ENCODE results near the gene RIIAD1.
"Not testable (repeated sequence)": the region's sequence is repeated elsewhere in the genome, so short reads cannot be mapped to it uniquely, and the experiment has no call there.

RIIAD1 gene

DNA sequence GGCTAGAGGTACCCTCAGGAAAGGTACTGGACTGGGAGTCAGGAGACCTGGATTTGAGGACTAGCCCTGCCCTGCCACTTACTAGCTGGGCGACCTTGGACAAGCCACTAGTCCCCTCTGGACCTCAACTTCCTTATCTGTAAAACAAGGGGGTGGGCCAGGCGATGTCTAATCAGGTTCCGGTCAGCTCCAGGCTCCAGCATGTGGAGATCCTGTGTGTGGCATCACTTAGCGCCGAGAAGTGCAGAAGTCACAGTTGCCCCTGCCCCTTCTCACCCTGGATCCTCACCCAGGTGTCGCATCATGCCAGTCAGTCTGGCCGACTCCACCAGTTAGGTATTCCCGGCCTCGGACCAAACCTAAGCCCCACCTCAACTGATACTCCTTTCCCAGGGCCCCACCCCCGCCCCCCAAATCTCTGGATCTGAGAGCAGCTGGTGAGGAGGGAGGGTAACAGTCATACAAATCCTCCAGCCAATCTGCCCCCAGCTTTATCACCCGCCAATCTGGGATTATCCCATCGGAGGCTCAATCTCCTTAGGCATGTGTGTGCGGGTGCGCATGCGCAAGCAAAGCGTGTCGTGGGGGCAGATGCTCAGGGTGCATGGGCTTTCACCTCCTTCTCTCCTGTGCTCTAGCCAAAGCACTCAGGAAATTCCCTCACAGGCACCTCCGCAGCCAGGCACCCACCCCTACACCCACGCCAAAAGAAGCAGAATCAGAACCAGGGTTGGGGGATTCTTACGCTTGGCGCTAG lies 10.1 kb upstream of the RIIAD1 start:
- DNase-seq = no peak

GRCh38 chr1:151711951-151712350 lies 9.4 kb upstream of the RIIAD1 start:
- DNase-seq = peak; percentile 49

GRCh38 chr1:151713044-151713443 lies 8.3 kb upstream of the RIIAD1 start:
- peak; percentile 74 for DNase-seq

DNA sequence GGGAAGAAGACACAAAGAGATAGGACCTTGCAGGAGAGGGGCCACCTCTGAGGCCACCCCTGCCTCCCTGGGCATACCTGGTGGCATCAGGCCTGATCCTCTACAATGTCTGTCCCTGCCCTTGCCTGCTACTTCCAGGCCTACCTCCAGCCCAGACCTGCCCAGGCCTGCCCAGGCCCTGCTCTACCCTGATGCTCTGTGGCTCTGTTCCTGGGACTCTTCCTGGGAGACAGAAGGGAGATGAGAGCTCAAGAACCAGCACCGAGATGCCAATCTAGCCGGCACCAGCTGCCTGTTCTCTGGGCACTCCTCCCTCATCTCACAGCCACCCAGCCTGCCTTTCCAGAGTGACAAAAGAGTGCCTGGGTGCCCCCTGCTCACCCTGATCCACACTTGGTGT lies 7.4 kb upstream of the RIIAD1 start:
- peak; percentile 55 for DNase-seq

GRCh38 chr1:151714820-151715725 lies 6.2 kb upstream of the RIIAD1 start:
- no peak for DNase-seq

DNA sequence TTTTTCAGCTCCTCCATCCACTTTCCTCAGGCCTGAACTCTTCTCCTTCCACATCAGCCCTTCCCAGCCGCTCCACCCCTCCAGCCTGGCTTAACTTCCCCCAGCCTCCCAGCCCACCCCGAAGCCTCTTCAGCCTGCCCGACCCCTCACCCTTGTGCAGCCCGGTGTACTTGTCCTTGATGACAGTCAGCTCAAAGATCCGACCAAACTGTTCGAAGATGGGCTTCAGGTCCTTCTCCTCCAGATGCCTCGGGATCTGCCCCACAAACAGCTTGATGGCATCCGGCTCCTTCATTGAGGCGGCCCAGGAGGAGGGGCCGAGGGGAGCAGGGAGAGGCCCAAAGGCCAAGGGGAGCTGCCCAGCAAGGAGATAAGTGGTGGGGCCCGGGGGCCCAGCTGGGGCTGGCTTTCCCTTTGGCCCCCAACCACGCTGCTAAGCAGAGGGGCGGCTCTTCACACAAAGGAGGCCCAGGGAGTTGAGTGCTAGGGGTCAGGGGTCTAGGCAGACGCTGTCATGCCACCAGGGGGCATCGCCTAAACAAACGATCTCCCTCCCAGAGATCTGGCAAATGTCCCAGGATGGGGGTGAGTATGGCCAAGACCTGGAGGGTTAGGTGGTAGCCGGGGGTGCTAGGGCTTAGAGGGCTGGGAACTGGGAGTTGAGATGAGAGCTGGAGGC lies 5.5 kb upstream of the RIIAD1 start:
- peak; percentile 67 for DNase-seq

DNA sequence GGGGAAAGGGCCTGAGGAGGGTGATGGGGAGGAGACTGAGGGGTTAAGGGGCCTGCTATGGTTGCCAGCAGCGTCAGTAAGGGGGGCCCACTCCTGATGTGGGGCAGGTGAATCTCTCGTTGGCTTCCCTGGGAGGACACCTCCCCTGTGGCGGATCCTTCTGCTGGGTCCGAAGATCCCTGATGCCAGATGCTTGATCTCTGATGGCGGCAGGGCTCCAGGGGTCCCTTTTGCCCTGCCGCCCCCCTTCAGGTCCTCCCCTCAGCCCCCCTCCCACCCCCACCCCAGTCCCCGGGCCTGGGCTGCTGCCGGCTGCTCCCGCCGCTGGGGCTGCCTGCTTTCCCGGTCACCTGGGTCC lies 4.9 kb upstream of the RIIAD1 start:
- DNase-seq = no peak

DNA sequence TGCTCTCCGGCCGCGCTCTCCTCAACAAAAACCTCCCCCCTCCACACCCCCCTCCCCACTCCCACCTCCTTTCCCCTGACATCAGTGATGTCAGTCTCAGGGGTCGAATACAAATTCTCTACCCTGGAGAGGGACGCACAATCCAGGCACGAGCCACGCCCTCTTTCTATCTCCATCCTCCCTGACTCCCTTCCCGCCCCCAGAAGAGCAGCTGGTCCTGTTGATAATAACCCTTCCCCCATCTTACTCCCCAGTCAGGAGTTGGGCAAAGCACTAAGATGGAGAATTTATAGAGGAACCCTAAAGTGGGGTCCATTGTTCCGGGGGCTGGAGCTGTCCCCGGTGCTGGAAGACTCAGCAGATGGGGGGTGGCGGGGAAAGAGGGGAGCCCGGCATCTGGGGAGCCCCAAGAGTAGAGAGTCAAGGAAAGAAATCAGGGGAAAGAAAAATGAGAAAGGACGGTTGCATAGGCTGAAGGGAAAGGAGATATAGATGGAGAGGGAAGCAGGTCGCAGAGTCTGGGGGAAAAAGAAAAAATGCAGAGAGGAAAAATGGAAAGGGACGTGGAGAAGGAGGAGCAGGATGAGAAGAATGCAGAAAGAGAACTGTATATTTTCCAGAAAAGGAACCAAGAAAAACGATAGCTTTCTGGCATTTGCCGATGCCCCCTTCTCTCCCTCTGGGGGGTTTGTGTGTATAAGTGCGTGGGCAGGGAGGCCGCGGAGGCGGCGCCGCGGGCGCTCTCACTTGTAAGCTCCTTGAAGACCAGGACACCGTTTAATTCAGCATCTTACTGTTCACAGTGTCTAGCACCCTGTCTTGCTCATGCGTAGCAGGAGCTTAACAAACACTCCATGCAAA lies 4.3 kb upstream of the RIIAD1 start, which contains the start of gene CELF3:
TSS of gene CELF3 (minus strand) at position 33 of the 861 bp plus-strand sequence. CDS start 783 bp downstream, outside the sequence.
- peak; percentile 100 for DNase-seq

- no peak for DNase-seq
Observed at GRCh38 chr1:151718011-151718431, 3.3 kb upstream of the RIIAD1 start.

DNA sequence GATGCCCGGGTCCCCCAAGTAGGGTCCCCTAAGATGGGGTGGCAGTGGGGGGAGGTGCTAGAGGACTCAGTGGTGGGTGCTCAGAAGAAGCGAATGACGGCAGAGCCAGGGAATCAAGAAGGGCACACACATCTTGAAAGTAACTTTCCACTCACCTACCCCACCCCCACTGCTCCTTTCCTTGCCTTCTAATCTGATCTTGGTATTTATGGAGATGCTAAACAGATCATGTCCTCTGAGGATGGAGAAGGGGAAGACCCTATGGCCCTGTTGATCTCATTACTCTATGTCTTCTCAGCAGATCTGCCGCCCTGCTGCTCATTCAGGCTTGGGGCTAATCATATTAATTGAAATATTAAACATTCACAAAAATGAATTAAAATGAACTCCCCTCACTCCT lies 2.7 kb upstream of the RIIAD1 start:
- no peak for DNase-seq

GRCh38 chr1:151720125-151720524 lies 1.2 kb upstream of the RIIAD1 start:
- DNase-seq = no peak

GRCh38 chr1:151720554-151720953 lies 768 bp upstream of the RIIAD1 start:
- no peak for DNase-seq

DNA sequence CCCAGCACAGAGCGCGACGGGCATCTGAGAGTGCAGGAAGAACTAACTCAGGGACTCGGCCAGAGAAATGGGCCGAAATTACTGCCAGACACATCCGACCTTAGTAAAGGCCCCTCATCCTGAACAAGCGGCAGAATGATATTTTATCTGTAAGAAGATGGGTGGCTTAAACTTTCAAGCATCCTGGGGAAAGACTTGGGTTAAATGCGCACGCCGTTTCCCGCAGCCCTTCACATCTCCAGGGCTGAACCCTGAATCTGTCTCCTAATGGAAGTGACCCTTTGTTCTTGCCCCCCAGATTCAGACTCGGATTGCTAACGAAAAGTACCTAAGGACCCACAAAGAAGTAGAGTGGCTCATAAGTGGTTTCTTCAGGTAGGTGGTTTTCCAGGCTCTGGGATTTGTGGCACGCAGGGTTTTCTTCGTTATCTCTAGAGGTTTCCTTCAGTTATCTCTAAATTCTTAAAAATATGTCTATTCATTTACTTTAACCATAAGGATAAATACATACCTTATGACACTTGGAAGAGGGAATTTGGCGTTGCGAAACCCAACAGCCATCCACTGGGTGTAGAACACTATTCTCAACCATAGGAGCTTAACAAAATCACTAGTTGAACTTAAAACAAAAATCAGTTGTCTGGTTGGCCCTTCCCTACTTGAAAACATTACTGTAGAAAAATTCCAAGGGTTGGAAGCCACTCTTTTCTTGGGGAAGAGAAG lies 627 bp downstream of the RIIAD1 start:
- no peak for DNase-seq

GRCh38 chr1:151723726-151724370 lies 2.5 kb downstream of the RIIAD1 start:
- DNase-seq = no peak

- DNase-seq = no peak
Observed at GRCh38 chr1:151728151-151729054, 7.1 kb downstream of the RIIAD1 start.

DNA sequence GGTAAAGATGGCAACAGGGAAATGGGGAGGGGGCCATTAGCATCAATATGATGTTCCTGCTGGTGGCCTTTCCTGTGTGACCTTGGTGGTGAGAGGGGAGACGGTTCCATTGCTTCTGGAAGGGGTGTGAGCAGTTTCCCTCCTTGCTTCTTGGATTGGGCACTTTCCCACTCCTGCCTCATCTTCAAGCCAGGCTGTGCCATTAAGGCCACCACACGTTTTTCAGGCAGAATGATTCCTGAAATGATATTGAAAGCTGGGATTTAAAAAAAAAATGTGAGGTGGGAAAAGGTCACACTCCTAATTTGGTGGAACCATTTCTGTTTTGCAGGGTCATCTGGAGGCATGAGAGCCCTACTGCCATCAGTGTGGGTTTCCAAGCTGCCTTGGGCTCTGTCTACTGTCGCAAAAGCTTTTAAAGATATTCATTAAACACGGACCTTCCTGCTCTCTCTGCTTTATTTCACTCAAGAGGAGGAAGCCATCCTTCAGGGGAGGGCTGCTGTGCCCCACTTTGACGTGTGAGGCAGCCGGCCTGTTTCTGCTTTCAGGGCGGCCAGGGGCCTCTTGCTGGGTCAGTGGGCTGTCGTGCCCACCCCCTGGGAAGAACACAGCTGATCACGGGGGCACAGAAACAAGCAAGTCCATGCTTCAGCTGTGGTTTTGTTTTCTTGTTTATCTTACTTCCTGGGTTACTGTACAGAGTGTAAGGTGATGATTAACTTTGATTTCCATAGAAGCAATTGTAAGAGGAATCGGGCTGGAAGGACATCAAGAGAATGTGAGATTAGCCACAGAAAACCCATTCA lies 8.0 kb downstream of the RIIAD1 start:
- DNase-seq = no peak

- no peak for DNase-seq
Observed at GRCh38 chr1:151729966-151730291, 8.6 kb downstream of the RIIAD1 start.

- no peak for DNase-seq
Observed at GRCh38 chr1:151733126-151733525, 11.8 kb downstream of the RIIAD1 start.

GRCh38 chr1:151733995-151734394 lies 12.7 kb downstream of the RIIAD1 start:
- not testable (repeated sequence) for DNase-seq

Data from NCI-H526 treated with DMSO at 0.1 percent for 48 hours (cell line).